ENCODE data around the gene NSDHL.

NSDHL gene

DNA sequence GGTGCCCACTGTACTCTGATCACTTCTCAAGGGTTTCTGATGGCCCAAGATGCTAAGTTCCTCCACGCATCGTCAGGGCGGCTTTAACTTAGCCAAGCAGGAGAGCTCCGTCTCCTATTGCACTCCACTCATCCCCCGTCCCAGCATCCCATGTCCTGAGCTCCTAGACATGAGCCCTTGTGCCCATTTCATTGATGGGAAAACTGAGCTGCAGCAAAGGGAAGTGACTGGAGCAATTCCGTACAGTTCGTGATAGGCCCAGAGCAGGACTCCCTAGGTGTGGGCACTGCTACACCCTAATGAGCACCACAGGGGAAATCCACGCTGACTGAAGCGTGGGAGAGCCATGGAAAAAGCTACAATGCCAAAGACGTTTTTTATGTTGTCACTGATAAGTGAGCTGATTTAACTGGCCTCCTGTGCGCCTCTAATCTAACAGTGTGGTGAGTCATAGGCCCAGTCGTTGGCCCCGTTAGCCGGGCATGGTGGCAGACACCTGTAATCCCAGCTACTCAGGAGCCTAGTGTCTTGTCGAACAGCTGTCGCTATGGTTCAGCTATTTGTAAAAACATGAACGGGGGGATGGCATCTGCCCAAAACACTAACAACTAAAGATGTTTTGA, 14.9 kb downstream of the NSDHL start:
- DNase-seq, result no peak

DNA sequence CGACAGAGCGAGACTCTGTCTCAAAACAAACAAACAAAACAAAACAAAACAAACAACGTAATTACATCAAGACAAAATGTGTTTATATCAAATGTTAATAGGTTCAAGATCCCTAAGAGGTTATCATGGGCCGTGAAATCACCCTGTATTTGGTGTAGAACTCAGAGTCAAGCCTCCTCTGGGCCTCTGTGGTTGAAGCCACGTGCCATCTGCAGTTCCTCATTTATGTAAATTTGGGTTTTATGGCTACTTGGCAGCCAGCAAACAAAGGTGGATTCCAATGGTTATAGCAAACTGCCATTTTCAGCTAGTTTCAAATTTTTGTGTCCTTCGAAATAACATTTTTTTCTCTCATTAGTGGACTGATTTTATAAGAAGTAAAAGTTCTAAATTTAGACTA, 16.4 kb downstream of the NSDHL start:
- no peak for DNase-seq

DNA sequence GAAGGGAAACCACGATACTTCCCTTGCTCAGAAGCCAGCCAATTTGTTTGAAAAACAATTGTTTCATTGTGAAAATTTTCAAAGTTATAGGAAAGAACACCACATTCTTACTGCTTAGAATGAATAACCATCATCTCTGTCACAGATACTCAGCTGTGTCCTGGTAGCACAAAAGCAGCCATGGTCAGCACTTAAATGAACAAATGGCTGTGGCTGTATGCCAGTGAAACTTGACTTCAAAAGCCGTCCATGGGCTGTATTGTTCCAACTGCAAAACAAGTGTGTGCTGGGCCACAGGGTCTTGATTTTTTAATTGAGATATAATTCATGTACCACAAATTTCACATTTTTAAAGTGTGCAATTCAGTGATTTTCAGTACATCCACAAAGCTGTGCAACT, 19.6 kb downstream of the NSDHL start:
- DNase-seq, result no peak

DNA sequence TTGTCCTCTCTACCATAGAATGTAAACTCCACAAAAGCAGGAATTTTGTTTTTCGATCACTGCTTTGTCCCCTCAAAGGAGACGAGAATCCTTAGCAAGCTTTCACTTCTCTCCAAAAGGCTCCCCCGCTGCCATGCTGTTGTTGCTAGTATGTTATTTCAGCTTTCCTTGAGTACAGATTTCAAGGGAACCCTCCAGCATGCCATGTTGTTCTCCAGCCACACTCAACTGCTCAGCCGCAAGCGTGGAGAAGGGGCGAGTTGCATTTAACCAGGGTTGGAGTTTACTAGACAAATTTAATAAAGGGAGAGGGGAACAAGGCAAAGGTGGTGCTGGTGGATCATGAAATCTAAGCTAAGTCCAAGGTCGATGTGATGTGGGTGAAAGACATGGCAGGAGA, 23.1 kb downstream of the NSDHL start:
- DNase-seq, result no peak

DNA sequence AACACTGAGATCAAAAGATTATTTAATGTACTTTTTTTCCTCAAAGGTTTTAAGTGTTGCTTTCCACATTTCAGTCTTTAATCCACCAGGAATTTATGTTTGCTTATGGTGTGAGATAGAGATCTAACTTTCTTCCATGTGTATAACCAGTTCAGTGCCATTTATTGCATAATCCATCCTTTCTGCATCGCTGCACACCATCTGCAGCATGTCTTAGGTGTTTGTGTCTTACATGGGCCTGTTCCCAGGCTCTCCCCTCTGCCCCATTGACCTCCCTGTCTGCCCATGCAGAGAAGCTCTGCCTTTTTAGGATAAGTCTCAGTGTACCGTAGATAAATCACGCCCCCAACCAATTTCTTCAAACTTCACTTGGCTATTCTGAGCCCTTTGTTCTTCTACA, 30.3 kb downstream of the NSDHL start:
- no peak for DNase-seq

DNA sequence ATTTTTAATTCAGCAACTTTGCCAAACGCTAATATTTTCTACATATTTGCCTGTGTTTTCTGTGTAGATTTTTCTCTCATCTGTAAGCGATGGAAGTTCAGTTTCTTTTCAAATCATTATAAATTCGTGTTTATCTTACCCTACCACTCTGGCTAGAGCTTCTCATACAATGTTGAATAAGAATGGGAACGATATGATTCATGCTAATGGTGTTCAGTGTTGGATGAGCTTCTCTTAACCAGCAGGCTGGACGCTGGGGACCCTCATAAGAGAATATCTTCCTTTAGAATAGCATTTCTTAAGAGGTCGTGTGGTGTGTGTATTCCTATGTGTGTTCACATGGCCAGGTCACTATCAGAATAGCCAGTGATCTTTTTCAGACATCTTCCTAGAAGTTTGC, 31.0 kb downstream of the NSDHL start:
- DNase-seq, result no peak

DNA sequence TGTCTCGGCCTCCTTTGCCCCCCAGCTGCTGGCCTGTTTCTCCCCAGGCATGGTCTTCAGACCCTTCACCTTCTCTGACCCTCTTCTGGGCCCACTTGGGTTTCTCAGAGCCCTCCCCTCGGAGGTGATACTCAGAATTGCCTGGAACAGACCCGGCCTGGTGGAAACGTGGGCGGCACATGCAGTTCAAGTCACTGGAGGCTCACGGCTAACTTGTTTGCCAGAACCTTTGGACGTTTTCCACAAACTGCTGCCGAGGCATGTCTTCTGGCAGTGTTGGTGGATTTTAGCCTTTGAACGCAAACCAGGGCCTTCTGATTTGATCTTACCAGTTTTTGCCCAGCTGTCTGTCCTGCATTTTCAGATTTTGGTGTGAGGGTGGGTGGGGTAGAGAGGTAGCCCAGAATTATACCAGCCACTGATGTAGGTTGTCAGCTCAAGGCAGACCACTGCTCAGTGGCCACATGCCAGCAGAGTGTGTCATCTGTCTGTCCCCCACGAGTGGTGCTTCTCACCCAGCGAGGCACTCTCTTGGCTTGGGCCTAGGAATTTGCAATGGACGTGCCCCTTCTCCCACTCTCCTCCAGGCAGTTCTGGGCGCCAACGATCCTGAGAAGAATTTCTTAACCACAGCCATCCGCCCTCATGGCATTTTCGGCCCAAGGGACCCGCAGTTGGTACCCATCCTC, 34.5 kb downstream of the NSDHL start:
- no peak for DNase-seq

DNA sequence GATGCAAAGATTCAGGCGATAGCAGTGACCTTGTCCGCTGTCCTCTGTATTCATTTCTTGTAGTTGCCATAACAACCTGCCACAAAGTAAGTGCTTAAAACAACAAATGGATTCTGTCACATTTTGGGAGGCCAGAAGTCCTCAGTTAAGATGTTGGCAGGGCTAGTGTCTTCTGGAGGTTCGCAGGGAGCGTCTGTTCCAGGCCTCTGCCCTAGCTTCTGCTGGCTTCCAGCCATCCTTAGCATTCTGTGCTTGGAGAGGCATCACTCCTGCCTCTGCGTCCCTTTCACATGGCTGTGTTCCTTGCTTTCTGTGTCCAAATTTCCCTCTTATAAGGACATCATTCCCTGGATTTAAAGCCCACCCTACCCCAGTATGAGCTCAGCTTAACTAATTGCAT, 35.5 kb downstream of the NSDHL start:
- DNase-seq, result no peak

DNA sequence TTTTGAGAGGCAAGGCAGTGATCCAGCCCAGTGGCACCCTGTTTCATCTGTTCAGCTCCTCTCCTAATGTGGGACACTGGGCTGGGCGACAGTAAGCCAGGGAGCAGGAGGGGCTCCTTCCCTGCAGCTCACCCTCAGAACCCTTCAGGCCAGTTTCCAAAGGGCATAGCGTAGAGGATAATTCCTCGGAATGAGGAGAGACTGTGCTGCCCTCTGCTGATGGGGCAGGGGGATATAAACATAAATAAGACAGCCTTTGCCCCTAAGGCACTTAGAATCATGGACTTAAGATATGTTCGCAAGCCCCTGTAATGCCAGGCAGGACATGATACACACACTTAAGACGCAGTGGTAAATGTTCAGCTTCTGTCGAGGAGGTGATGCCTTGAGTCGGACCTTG, 39.1 kb downstream of the NSDHL start:
- DNase-seq, result no peak

DNA sequence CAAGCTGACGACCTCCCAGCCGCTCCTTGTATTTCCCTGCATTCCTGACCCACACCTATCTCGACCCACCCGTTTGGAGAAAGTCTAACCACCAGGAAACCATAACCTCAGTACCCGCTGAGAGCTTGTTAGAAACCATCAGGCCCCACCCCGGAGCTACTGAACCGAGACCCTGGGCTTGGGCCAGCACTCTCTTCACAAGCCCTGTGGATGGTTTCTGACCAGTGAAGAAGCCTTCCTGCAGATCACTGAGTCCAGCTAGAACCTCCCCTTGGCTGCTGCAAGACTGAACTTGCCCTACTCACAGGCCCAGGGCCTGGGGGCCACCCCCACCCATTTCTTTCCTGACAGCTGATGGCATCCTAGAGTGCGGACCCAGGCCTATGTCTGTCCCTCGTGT, 40.4 kb downstream of the NSDHL start:
- no peak for DNase-seq

DNA sequence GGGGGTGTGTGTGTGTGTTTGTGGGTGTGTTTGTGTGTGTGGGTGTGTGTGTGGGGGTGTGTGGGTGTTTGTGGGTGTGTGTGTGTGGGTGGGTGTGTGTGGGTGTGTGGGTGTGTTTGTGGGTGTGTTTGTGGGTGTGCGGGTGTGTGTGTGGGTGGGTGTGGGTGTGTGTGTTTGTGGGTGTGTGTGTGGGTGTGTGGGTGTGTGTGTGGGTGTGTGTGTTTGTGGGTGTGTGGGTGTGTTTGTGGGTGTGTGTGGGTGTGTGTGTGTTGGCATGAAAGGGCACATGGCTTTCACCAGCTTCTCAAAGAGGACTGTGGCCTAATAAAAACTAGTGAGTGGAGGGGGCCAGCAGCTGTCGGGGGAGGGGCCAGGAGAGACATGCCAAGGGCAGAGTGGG, 41.7 kb downstream of the NSDHL start:
- DNase-seq, result no peak

DNA sequence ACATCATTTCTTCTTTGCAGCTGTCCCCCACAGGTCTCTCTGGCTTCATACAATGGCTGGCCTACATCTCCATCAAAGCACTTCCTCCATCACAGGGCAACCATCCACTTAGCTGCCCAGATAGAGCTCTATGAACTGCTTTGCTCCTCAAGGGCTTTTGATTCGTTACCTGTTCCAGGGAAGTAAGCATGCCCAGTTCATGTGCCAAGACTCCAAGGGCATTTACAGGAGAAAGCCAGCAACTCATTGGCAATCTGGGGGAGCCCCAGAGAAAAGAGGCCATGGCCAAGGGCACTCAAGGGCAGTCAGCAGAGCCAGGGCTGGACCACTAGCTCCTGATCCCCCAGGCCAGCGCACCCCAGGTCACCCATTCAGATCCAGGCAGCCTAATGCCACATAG, 42.5 kb downstream of the NSDHL start:
- DNase-seq, result no peak

DNA sequence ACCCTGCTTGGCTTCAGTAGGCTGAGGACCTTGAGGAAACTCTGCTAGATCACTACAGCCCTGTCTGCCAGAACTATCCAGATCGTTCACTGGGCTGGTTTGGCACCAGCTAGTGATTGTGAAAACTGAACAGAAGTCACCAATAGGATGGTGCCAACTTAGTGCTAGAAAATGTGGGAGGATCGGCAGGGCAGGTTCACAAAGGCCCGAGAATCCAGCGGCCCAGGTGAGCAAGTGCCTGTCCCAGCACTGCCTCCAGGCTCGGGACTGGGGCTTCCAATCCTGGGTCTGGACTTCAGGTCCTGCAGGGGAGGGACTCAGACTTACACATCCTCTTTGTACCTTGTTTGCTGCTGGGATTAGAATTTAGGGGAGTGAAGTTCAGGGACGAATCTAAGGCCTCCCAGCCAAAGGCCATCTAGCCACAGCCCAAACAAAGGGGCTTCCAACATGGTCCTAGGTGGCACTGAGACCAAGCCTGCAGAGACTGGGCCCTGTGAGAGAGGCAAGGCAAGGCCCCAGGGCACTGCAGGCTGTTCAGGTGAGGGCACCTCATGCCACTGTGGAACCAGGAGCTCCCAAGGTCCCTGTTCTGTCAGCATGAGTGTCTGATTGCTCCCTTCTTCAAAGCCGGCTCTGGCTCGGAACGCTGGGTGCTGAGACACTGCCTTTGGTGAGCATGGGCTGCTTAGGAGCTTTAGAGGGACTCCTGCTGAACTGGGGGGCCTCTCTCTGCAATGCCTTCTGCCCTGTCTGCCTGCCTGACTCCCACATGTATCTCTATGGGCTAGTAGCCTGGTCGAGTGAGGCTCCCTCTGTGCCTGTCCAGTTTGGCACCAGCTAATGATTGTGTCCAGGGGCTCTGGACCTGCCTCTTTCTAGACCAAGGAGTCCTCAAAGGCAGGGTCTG, 46.3 kb downstream of the NSDHL start:
- DNase-seq, result no peak

DNA sequence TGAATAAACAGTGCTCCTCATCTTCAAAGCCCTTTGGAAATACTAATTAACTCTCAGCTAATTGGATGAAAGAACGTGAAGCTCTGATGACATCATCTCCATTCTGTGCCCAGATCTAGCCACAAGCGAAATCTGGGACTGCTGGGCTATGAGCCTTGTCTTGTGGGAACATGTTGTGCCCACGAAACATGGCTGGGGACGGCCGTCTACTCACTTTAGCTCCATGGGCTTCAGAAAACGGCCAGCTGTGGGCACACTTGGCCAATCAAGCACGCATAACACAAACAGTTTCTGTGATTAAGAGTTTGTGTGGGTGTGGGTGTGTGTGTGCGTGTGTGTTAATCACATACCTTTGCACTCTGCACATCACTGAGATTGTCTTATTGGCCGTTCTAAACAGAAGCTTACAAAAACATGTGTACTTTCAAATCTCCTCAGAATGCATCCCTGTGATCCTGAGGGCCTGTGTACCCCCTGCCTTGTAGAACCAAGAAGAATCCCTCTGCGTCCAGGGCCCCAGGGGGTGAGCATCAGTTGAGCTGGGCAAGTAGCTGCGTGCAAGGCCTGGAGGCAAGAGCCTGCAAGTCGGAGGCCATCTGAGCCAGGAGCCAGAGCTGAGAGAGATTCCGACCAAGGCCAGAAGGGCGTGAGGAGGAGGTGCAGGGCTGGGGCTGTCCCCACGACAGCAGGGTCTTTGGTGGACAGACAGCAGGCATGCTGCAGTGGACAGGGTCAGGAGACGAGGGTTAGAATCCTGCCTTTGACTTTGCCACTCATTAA, 48.3 kb downstream of the NSDHL start:
- DNase-seq, result no peak

DNA sequence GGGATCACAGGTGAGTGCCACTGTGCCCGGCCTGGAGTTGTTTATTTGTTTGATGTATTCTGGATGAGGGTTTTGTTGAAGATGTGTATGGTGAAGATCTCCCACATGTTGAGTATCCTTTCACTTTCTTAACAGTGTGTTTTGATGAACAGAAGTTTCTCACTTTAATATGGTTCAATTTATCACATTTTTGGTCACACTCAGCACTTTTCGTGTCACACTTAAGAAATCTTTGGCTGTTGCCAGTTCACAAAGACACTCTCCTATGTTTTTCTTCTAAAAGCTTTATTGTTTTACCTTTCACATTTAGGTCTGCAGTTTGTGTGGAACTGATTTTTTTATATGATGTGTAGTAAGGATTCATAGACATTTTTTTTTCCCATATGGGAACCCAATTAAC, 50.4 kb downstream of the NSDHL start:
- no peak for DNase-seq

DNA sequence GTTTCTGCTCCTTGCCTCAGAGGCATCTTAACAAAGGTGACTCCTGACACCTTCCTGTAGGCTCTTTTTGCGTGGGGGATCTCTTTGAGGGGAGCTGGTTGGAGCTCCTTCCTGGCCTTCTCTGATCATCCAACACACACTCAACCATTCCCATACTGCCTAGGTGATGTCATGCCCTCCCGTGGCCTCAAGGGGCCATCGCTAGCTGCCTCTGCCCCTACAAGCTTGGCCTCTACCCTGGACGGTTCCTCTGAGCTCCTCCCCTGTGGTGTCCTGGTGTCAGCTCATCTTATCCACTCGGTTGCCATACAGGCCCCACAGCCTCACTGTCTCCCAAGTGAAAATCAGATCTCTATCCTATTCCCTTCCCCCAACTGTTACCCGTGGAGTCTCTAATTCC, 53.3 kb downstream of the NSDHL start:
- DNase-seq, result no peak

DNA sequence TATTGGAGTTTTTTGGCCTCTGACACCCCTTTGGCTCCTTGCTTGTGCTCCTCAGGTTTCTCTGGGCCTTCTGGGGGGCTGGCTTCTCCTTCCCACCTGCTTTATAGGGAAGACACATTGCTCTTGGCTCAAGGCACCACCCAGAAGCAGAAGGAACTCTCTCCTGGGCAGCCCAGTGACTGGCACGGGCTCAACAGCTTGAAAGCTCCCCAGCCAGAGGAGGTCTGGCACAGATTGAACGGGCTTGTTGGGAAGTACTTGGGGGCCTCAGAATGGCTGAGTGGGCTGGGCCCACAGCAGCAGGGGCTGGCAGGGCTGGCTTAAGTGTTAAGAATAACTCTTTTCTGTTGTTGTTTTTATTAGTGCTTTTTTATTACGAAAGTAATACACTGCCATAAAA, 55.9 kb downstream of the NSDHL start:
- DNase-seq, result no peak

DNA sequence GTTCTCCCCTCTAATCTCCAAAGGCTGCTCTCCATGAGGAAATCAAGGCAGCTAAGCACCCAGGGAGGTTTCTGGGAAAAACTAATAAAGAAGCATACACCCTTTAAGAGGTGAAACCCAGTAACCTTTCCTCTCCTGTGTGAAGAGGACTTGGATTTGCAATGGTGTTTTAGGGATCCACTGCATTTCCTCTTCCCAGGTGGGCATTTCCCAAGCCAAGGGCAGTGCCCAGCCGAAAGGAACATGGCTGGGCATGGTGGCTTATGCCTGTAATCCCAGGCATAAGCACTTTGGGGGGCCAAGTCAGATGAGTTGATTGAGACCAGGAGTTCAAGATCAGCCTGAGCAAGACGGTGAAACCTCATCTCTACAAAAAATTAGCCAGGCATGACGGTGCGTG, 61.6 kb downstream of the NSDHL start:
- DNase-seq, result no peak

DNA sequence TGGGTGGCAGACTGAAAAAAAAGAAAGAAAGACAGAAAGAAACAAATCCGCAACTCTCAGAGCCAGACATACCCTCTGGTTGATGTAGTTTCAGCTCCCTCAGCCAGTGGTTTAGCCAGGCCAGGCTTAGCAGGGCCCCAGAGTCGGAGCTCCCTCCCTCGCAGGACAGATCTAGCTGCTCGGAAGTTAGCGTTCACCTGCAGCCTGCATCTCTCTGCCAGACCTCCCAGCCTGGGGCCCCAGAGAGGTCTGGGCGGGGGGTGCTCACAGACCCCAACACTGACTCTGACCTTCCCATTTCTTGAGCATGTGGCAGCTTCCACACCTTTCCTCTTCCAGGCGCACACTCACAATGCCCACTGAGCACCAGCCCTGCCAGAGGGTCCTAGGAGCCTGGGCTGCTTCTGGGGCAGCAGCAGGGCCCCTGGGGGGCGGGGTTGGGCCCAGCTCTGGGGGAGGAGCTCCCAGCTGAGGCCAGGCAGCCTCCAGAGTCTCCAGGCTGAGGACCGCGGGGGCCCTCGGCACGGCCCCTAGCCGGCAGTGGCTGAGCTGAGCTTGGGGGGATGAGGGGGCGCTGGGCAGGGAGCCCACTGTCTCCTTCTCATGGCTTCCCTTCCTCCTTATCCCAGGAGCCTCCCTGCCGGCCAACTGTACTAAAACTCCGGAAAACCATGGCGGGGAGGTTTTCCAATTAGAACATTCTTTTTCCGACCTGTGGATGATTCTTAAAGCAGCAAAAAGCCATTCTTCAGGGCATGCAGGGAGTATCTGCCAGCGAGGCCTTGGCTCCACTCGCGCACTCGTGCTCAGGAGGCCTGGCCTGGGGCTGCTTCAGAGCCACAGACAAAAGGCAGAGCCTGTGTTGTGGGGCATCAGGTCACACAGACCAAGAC, 62.4 kb downstream of the NSDHL start:
- DNase-seq, result no peak

DNA sequence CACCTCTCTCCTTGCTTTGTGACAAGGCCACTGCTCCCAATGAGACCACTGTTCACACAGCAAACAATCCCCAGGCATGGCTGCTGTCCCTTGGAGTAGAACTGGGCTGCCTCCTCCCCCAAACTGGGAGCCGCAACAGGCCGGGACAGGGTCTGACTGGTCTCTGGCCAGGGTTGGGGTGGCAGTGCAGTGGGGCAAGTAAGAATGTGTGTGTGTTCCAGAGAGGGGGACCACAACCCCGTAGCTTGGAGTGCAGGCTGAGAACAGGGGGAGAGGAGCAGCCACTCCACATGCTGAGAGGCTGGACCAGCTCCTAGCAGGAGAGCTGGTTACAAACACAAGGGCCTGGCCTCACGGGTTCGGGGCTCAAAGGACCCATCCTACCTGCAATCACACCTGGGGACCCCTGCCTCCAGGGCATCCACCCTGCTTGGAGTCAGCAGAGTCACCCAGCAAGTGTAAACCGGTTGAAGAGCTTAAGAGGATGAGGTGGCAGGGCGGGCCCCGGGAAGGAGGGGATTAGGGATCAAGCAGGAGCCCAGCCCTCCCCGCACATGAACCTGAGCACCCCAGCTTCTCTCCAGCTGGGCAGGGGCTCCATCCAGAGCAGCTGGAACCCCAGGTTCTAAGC, 63.2 kb downstream of the NSDHL start:
- no peak for DNase-seq

DNA sequence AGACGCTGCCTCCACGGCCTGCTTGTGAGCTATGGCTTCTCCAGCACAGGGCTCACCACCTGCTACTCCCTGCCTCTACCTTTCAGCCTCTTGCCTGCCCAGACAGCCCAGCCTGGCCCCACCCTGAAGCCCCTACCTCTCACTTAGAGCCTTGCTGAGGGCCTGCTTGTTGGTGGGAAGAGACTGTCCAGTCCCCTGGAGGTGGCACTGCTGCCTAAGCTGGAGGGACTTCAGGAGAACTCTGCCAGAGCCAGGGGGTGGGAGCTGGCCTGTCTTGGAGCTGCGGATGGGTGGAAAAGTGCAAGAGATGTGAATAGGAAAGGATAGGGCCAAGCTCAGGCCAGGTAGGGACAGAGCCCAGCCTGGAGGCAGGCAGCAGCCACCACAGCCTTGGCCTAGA, 64.3 kb downstream of the NSDHL start:
- no peak for DNase-seq

All from SHP77 treated with DMSO at 0.1 percent for 48 hours (cell line).